GM20000 (cell line): ENCODE results near the gene KLK1.

Experiments
- DNase-seq: peaks from one replicate; pipeline ENCODE4 v3.0.0; 2012; ENCODE audit warnings: low spot score
- TF ChIP-seq, protein P1 (sequence below): IDR thresholded peaks from 2 replicates; pipeline ENCODE4 v1.5.1; 2012; ENCODE audit warnings: mild to moderate bottlenecking, control low read depth; ENCODE audit errors: extremely low read depth, missing control alignments

Gene KLK1

DNA sequence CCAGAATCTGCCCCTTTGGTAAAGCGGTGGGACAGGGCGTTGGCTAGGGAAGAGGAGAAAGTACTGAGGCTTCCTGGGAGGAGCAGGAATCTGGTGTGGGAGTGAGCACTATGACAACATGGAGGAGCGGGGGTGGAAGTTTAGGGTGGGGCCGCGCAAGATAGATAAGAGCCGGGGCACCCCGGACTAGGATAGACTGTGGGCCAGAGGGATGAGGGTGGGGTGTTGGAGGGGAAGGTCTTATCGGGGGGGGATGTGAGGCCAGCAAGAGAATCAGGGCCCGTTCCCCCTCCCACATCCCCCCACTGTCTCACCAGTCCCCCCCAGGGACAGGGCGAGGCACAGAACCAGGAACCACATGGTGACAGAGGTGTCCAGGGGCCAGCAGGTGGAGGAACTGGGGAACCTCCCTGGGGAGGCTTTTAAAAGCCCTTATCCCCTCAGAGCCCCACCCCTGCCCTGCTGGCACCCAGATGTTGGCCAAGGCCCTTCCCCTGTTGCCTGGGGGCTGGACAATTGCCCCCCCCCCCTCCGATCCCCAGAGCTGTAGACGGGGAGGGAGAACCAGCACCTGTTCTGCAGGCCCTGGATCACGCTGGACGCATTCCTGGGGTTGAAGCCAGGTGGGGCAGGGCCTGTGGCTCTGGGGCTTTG is at the start of gene KLK1:
TSS of gene KLK1 (minus strand) at position 399 of the 654 bp plus-strand sequence. CDS start at position 360, 39 bp downstream.
- DNase-seq: no peak
- TF ChIP-seq, protein P1, sequence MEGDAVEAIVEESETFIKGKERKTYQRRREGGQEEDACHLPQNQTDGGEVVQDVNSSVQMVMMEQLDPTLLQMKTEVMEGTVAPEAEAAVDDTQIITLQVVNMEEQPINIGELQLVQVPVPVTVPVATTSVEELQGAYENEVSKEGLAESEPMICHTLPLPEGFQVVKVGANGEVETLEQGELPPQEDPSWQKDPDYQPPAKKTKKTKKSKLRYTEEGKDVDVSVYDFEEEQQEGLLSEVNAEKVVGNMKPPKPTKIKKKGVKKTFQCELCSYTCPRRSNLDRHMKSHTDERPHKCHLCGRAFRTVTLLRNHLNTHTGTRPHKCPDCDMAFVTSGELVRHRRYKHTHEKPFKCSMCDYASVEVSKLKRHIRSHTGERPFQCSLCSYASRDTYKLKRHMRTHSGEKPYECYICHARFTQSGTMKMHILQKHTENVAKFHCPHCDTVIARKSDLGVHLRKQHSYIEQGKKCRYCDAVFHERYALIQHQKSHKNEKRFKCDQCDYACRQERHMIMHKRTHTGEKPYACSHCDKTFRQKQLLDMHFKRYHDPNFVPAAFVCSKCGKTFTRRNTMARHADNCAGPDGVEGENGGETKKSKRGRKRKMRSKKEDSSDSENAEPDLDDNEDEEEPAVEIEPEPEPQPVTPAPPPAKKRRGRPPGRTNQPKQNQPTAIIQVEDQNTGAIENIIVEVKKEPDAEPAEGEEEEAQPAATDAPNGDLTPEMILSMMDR: no peak

DNA sequence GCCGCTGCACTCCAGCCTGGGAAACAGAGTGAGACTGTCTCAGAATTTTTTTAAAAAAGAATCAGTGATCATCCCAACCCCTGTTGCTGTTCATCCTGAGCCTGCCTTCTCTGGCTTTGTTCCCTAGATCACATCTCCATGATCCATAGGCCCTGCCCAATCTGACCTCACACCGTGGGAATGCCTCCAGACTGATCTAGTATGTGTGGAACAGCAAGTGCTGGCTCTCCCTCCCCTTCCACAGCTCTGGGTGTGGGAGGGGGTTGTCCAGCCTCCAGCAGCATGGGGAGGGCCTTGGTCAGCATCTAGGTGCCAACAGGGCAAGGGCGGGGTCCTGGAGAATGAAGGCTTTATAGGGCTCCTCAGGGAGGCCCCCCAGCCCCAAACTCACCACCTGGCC is 49.5 kb upstream of the KLK1 start, which contains the start of gene KLK2:
TSS of gene KLK2 (plus strand) at position 384 of the 400 bp plus-strand sequence. CDS start 35 bp downstream, outside the sequence.
- DNase-seq: no peak
- TF ChIP-seq, protein P1: no peak

DNA sequence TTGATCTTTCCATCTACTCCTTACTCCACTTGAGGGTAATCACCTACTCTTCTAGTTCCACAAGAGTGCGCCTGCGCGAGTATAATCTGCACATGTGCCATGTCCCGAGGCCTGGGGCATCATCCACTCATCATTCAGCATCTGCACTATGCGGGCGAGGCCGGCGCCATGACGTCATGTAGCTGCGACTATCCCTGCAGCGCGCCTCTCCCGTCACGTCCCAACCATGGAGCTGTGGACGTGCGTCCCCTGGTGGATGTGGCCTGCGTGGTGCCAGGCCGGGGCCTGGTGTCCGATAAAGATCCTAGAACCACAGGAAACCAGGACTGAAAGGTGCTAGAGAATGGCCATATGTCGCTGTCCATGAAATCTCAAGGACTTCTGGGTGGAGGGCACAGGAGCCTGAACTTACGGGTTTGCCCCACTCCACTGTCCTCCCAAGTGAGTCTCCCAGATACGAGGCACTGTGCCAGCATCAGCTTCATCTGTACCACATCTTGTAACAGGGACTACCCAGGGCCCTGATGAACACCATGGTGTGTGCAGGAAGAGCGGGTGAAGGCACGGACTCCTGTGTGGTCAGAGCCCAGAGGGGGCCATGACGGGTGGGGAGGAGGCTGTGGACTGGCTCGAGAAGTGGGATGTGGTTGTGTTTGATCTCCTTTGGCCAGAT is 47.0 kb upstream of the KLK1 start:
- no peak for DNase-seq

DNA sequence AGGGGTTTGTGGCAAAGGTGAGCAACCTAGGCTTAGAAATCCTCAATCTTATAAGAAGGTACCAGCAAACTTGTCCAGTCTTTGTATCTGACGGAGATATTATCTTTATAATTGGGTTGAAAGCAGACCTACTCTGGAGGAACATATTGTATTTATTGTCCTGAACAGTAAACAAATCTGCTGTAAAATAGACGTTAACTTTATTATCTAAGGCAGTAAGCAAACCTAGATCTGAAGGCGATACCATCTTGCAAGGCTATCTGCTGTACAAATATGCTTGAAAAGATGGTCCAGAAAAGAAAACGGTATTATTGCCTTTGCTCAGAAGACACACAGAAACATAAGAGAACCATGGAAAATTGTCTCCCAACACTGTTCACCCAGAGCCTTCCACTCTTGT is 45.9 kb upstream of the KLK1 start:
- no peak for DNase-seq
- TF ChIP-seq, protein P1: no peak

More for the DNA sequence above, 47.0 kb upstream of the KLK1 start:
- TF ChIP-seq, protein P1: no peak

DNA sequence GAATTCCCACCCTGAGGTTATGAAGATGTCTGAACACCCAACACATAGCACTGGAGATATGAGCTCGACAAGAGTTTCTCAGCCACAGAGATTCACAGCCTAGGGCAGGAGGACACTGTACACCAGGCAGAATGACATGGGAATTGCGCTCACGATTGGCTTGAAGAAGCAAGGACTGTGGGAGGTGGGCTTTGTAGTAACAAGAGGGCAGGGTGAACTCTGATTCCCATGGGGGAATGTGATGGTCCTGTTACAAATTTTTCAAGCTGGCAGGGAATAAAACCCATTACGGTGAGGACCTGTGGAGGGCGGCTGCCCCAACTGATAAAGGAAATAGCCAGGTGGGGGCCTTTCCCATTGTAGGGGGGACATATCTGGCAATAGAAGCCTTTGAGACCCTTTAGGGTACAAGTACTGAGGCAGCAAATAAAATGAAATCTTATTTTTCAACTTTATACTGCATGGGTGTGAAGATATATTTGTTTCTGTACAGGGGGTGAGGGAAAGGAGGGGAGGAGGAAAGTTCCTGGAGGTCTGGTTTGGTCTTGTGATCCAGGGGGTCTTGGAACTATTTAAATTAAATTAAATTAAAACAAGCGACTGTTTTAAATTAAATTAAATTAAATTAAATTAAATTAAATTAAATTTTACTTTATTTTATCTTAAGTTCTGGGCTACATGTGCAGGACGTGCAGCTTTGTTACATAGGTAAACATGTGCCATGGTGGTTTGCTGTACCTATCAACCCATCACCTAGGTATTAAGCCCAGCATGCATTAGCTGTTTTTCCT is 38.1 kb upstream of the KLK1 start:
- TF ChIP-seq, protein P1: no peak
- no peak for DNase-seq

DNA sequence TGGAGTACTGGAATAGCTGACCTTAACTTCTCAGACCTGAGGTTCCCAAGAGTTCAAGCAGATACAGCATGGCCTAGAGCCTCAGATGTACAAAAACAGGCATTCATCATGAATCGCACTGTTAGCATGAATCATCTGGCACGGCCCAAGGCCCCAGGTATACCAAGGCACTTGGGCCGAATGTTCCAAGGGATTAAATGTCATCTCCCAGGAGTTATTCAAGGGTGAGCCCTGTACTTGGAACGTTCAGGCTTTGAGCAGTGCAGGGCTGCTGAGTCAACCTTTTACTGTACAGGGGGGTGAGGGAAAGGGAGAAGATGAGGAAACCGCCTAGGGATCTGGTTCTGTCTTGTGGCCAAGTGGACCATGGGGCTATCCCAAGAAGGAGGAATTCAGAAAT is 37.4 kb upstream of the KLK1 start:
- DNase-seq: no peak
- TF ChIP-seq, protein P1: no peak

DNA sequence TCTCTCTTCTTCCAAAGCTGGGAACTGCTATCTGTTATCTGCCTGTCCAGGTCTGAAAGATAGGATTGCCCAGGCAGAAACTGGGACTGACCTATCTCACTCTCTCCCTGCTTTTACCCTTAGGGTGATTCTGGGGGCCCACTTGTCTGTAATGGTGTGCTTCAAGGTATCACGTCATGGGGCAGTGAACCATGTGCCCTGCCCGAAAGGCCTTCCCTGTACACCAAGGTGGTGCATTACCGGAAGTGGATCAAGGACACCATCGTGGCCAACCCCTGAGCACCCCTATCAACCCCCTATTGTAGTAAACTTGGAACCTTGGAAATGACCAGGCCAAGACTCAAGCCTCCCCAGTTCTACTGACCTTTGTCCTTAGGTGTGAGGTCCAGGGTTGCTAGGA is 36.3 kb upstream of the KLK1 start:
- no peak for DNase-seq
- TF ChIP-seq, protein P1: no peak
